HG03521 (cell line): ENCODE measurements around the gene PHYH.

Experiments used
- ATAC-seq: cut with Tn5 transposase; IDR thresholded peaks from one replicate; pipeline ENCODE4 v1.9.1; 2021; ENCODE audit warnings: mild to moderate bottlenecking, moderate library complexity; ENCODE audit not compliant: unreplicated experiment

The PHYH gene

DNA sequence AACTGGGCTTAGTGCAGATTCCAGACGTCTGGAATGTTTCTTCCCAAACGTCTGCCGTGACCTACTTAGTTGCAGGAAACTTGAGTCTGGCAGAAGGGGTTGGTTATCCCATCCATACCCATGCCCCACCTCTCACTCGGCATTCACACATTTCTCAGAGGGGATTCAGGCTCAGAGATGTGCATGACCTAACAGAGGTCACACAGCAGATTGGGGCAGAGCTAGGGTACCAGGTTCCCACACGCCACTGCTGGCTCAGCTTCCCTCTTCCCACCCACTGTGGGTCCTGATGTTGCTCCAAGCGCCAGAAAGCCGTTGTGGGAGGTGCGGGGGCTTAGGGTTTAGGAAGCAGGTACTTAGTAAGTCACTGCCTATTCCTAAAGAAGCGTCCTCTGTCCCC lies 68.7 kb downstream of the PHYH start:
- ATAC-seq, result no peak
